ENCODE data around the gene BRIP1. TPM values are rescaled to one million over a fixed set of nuclear protein-coding genes. Genes with fewer than 3 reads are reported as not detected.
"Not testable (repeated sequence)": the region's sequence is repeated elsewhere in the genome, so short reads cannot be mapped to it uniquely, and the experiment has no call there.

BRIP1 gene
- total RNA-seq, 1 experiment from 2014 or later: 9.4 TPM

DNA sequence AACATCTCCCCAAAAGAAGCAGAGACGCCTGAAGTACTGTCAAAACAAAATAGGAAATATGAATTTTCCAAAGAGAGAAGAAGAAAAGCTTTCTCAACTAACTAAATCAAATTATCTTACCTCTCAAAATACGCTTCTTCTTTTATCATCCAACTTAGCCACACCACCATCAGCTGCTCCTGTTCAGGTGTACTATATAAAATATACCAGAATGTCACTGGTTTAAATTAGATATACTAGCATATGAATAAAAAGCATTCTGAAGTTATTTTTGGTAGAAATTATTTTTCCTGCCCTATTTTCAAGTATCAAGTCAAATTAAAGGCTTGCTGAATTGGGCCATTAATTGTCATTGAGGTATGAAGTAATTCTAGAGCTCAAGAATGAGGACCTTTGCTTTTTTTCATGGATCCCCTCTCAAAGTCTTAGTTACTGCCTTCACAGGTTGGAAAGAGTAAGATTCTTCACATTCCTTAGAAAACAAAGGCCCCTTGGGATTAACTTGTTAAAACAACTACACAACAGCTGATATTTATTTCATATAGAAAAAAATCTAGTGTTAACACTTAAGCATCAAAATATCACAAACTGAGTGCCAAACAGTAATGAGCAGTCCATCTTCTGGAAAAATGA, 34.3 kb upstream of the BRIP1 start:
- TF ChIP-seq, protein P1, sequence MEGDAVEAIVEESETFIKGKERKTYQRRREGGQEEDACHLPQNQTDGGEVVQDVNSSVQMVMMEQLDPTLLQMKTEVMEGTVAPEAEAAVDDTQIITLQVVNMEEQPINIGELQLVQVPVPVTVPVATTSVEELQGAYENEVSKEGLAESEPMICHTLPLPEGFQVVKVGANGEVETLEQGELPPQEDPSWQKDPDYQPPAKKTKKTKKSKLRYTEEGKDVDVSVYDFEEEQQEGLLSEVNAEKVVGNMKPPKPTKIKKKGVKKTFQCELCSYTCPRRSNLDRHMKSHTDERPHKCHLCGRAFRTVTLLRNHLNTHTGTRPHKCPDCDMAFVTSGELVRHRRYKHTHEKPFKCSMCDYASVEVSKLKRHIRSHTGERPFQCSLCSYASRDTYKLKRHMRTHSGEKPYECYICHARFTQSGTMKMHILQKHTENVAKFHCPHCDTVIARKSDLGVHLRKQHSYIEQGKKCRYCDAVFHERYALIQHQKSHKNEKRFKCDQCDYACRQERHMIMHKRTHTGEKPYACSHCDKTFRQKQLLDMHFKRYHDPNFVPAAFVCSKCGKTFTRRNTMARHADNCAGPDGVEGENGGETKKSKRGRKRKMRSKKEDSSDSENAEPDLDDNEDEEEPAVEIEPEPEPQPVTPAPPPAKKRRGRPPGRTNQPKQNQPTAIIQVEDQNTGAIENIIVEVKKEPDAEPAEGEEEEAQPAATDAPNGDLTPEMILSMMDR (IDR thresholded peaks at IDR 0.05): no peak
- TF ChIP-seq, protein P2, sequence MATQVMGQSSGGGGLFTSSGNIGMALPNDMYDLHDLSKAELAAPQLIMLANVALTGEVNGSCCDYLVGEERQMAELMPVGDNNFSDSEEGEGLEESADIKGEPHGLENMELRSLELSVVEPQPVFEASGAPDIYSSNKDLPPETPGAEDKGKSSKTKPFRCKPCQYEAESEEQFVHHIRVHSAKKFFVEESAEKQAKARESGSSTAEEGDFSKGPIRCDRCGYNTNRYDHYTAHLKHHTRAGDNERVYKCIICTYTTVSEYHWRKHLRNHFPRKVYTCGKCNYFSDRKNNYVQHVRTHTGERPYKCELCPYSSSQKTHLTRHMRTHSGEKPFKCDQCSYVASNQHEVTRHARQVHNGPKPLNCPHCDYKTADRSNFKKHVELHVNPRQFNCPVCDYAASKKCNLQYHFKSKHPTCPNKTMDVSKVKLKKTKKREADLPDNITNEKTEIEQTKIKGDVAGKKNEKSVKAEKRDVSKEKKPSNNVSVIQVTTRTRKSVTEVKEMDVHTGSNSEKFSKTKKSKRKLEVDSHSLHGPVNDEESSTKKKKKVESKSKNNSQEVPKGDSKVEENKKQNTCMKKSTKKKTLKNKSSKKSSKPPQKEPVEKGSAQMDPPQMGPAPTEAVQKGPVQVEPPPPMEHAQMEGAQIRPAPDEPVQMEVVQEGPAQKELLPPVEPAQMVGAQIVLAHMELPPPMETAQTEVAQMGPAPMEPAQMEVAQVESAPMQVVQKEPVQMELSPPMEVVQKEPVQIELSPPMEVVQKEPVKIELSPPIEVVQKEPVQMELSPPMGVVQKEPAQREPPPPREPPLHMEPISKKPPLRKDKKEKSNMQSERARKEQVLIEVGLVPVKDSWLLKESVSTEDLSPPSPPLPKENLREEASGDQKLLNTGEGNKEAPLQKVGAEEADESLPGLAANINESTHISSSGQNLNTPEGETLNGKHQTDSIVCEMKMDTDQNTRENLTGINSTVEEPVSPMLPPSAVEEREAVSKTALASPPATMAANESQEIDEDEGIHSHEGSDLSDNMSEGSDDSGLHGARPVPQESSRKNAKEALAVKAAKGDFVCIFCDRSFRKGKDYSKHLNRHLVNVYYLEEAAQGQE (IDR thresholded peaks at IDR 0.05; ENCODE audit: insufficient read depth in 1 of 2, low read depth in 2 of 2, low read length in 1 of 2): no peak
- TF ChIP-seq TCF7L2 (IDR thresholded peaks at IDR 0.05; ENCODE audit: low read depth, low read length): no peak
- no peak for TF ChIP-seq SIN3A (IDR thresholded peaks at IDR 0.05; ENCODE audit: borderline replicate concordance, insufficient read depth, low read depth, low read length)
- TF ChIP-seq POLR2AphosphoS5 (IDR thresholded peaks at IDR 0.05; ENCODE audit: low read depth, low read length): no peak
- Histone ChIP-seq H3K4me3 (ENCODE audit: low read depth in 2 of 2, low read length in 2 of 2) (no peak overlapping the region), H3K27ac (ENCODE audit: low read length) (no peak overlapping the region), H3K36me3 (ENCODE audit: control insufficient read depth, insufficient read depth, low read length) (peaks cover 19% of the 10 kb centered on the region; the same call in 1 of the 2 replicates), H3K27me3 (ENCODE audit: control insufficient read depth, insufficient read depth, low read length) (no peaks in the 10 kb centered on the region), H3K4me1 (ENCODE audit: control insufficient read depth, insufficient read depth, low read length) (no peaks in the 10 kb centered on the region), H3K9me3 (ENCODE audit: control insufficient read depth, insufficient read depth, low read depth, low read length) (no peaks in the 10 kb centered on the region)
- no peak for ATAC-seq
- CTCF ChIA-PET: no interaction called here
- in situ Hi-C loops (cut with HindIII; ENCODE audit: low pct_unique_long_range_greater_than_20kb, low sequenced_read_pairs): no loop called here
- intact Hi-C loops (cut with micrococcal nuclease; ENCODE audit: unreplicated experiment): no loop called here
- DNase-seq (ENCODE audit: low read depth, low spot score): no peak
- POLR2A ChIA-PET: interaction anchor here (0.9 kb wide), 1 partner anchor 38 kb away, joined by 3 read pairs; no protein-coding TSS in a partner anchor
- BruUV-seq (replicated peaks): no TSS peak

DNA sequence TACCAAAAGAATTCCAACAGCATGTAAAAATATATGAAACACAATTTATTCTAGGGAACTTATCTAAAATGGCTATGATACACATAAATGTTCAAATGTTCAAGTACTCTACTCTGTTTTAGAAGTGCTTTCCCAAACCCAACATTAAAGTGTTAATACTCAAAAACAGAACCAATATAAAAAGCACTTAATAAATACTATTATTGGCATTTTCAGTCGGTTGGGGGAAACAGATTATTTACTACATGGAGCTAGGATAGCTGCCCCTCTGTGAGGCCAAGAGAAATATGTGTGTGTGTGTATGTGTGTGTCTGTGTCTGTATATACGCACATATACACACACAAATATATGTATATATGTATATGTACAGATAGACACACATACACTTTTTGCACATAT, 32.1 kb upstream of the BRIP1 start:
- no TSS peak for BruUV-seq (replicated peaks)
- no peak for DNase-seq (ENCODE audit: low read depth, low spot score)
- TF ChIP-seq TCF7L2 (IDR thresholded peaks at IDR 0.05; ENCODE audit: low read depth, low read length) (no peak), POLR2AphosphoS5 (IDR thresholded peaks at IDR 0.05; ENCODE audit: low read depth, low read length) (no peak), SIN3A (IDR thresholded peaks at IDR 0.05; ENCODE audit: borderline replicate concordance, insufficient read depth, low read depth, low read length) (no peak)
- TF ChIP-seq, protein P1 (IDR thresholded peaks at IDR 0.05): no peak
- TF ChIP-seq, protein P2 (IDR thresholded peaks at IDR 0.05; ENCODE audit: insufficient read depth in 1 of 2, low read depth in 2 of 2, low read length in 1 of 2): no peak
- peaks cover 18% of the 10 kb centered on the region; the same call in 1 of the 2 replicates for H3K36me3 ChIP-seq (ENCODE audit: control insufficient read depth, insufficient read depth, low read length)
- POLR2A ChIA-PET: no interaction called here
- ATAC-seq: no peak
- CTCF ChIA-PET: no interaction called here
- in situ Hi-C loops (cut with HindIII; ENCODE audit: low pct_unique_long_range_greater_than_20kb, low sequenced_read_pairs) (no loop called here), intact Hi-C loops (cut with micrococcal nuclease; ENCODE audit: unreplicated experiment) (no loop called here)
- H3K27me3 ChIP-seq (ENCODE audit: control insufficient read depth, insufficient read depth, low read length): no peaks in the 10 kb centered on the region
- no peak overlapping the region for H3K27ac ChIP-seq (ENCODE audit: low read length)
- H3K9me3 ChIP-seq (ENCODE audit: control insufficient read depth, insufficient read depth, low read depth, low read length): no peaks in the 10 kb centered on the region
- H3K4me3 ChIP-seq (ENCODE audit: low read depth in 2 of 2, low read length in 2 of 2): no peak overlapping the region
- no peaks in the 10 kb centered on the region for H3K4me1 ChIP-seq (ENCODE audit: control insufficient read depth, insufficient read depth, low read length)

DNA sequence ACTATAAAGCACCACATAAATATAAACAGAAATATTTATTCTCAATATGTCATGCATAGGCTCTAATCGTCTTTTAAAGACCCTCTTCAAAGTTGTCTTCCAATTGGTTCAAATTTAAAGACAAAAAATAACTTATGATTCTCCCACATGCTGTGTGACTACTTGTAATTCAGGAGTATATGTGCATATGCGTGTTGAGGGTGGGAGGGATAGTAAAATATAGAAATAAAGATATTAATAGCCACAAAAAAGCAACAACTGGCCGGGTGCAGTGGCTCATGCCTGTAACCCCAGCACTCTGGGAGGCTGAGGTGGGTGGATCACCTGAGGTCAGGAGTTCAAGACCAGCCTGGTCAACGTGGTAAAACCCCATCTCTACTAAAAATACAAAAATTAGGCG, 31.0 kb upstream of the BRIP1 start:
- H3K27me3 ChIP-seq (ENCODE audit: control insufficient read depth, insufficient read depth, low read length); intact Hi-C loops (cut with micrococcal nuclease; ENCODE audit: unreplicated experiment); POLR2A ChIA-PET; BruUV-seq (replicated peaks); DNase-seq (ENCODE audit: low read depth, low spot score); H3K4me3 ChIP-seq (ENCODE audit: low read depth in 2 of 2, low read length in 2 of 2); H3K27ac ChIP-seq (ENCODE audit: low read length); in situ Hi-C loops (cut with HindIII; ENCODE audit: low pct_unique_long_range_greater_than_20kb, low sequenced_read_pairs); H3K9me3 ChIP-seq (ENCODE audit: control insufficient read depth, insufficient read depth, low read depth, low read length); ATAC-seq; CTCF ChIA-PET; H3K4me1 ChIP-seq (ENCODE audit: control insufficient read depth, insufficient read depth, low read length): not testable (repeated sequence)
- peaks cover 21% of the 10 kb centered on the region; the same call in 1 of the 2 replicates for H3K36me3 ChIP-seq (ENCODE audit: control insufficient read depth, insufficient read depth, low read length)
